ENCODE measurements around the gene METTL16.
A peak's percentile ranks its signal among the peaks of the same experiment; 100 is the strongest.
"Not testable (repeated sequence)": the region's sequence is repeated elsewhere in the genome, so short reads cannot be mapped to it uniquely, and the experiment has no call there.

METTL16 gene, protein sequence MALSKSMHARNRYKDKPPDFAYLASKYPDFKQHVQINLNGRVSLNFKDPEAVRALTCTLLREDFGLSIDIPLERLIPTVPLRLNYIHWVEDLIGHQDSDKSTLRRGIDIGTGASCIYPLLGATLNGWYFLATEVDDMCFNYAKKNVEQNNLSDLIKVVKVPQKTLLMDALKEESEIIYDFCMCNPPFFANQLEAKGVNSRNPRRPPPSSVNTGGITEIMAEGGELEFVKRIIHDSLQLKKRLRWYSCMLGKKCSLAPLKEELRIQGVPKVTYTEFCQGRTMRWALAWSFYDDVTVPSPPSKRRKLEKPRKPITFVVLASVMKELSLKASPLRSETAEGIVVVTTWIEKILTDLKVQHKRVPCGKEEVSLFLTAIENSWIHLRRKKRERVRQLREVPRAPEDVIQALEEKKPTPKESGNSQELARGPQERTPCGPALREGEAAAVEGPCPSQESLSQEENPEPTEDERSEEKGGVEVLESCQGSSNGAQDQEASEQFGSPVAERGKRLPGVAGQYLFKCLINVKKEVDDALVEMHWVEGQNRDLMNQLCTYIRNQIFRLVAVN

GRCh38 chr17:2511462-2512369 is at the start of gene METTL16:
Gene METTL16 (minus strand): TSS chr17:2511888. CDS start chr17:2502331, 9,557 bp downstream.
- TF ChIP-seq, protein P1, sequence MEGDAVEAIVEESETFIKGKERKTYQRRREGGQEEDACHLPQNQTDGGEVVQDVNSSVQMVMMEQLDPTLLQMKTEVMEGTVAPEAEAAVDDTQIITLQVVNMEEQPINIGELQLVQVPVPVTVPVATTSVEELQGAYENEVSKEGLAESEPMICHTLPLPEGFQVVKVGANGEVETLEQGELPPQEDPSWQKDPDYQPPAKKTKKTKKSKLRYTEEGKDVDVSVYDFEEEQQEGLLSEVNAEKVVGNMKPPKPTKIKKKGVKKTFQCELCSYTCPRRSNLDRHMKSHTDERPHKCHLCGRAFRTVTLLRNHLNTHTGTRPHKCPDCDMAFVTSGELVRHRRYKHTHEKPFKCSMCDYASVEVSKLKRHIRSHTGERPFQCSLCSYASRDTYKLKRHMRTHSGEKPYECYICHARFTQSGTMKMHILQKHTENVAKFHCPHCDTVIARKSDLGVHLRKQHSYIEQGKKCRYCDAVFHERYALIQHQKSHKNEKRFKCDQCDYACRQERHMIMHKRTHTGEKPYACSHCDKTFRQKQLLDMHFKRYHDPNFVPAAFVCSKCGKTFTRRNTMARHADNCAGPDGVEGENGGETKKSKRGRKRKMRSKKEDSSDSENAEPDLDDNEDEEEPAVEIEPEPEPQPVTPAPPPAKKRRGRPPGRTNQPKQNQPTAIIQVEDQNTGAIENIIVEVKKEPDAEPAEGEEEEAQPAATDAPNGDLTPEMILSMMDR (conservative IDR thresholded peaks at IDR 0.05; ENCODE audit: low read length), result no peak
- DNase-seq (ENCODE audit: low read depth), result peak; percentile 99
- peak within 1 kb of the TSS; percentile 99 for H3K4me3 ChIP-seq (ENCODE audit: low read length)

GRCh38 chr17:2560658-2561057 is 49.0 kb upstream of the METTL16 start:
- H3K4me3 ChIP-seq (ENCODE audit: low read length), result no peak overlapping the region
- TF ChIP-seq, protein P1 (conservative IDR thresholded peaks at IDR 0.05; ENCODE audit: low read length), result no peak
- DNase-seq (ENCODE audit: low read depth), result no peak

DNA sequence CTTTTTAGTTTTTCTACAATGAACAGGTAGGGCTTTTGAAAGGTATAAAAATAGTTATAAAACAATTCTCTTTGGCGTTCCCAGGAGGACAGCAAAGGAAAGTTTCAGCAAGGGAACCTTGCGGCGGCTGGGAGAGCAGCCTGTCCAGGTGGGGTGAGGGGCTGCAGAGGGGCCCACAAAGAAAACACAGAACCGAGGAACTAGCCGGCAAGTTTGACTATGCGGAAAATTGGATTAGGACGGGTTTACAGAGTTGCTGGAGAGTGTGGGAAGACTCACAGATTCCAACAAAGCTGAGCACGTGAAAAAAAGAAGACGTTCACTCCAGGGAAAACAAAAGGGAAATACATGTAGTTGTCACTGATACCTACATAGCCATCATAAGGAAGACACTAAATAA is 40.2 kb upstream of the METTL16 start:
- H3K4me3 ChIP-seq (ENCODE audit: low read length), result no peak overlapping the region
- TF ChIP-seq, protein P1 (conservative IDR thresholded peaks at IDR 0.05; ENCODE audit: low read length), result no peak
- no peak for DNase-seq (ENCODE audit: low read depth)

- TF ChIP-seq, protein P1 (conservative IDR thresholded peaks at IDR 0.05; ENCODE audit: low read length), result no peak
- no peak for DNase-seq (ENCODE audit: low read depth)
- H3K4me3 ChIP-seq (ENCODE audit: low read length), result no peak overlapping the region
Measured at GRCh38 chr17:2551493-2551892, 39.8 kb upstream of the METTL16 start.

DNA sequence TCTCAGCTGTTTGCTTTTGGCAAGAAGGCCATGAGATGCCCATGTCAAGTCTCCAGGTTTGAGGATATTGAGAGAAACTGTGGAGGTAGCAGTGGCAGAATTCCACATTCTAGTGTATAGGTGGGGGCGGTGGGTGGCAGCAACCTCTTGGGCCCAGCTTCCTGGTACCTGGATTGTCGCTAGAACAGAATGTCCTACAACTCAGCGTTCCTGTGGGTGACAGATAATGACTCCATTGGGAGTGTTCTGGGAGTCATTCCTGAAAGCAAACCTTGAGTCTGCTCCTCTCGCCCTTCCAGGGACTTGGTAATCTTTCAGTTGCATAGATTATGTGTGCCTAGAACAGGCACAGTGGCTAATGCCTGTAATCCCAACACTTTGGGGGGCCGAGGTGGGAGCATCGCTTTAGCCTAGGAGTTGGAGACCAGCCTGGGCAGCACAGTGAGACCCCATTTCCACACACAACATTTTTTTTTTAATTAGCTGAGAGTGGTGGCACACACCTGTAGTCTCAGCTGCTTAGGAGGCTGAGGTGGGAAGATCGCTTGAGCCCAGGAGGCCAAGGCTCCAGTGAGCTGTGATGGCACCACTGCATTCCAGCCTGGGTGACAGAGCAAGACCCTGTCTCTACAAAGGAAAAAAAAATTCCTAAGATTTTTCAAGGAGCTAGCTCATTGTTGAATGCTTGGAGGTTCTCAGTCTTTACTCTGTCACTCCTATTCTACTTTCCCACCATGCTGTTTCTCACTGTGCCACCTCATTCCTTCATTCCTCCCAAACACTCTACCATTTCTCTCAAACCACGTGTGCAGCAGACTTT is 37.9 kb upstream of the METTL16 start:
- TF ChIP-seq, protein P1 (conservative IDR thresholded peaks at IDR 0.05; ENCODE audit: low read length), result no peak
- no peak for DNase-seq (ENCODE audit: low read depth)
- H3K4me3 ChIP-seq (ENCODE audit: low read length), result no peak overlapping the region

GRCh38 chr17:2548026-2548425 is 36.3 kb upstream of the METTL16 start:
- H3K4me3 ChIP-seq (ENCODE audit: low read length); DNase-seq (ENCODE audit: low read depth): not testable (repeated sequence)
